ENCODE measurements around the gene DAB1. TPM values are rescaled to one million over a fixed set of nuclear protein-coding genes. Genes with fewer than 3 reads are reported as not detected.
A peak's percentile ranks its signal among the peaks of the same experiment; 100 is the strongest.

The DAB1 gene
- total RNA-seq, result under 0.01 TPM

- DNase-seq (ENCODE audit: low read depth in 2 of 3, low spot score in 2 of 3), result no peak
These were observed at the start of gene DAB1 for GRCh38 chr1:57423656-57424211. Gene DAB1, minus strand, starts transcription at chr1:57424060. Its CDS starts 133,030 bp downstream, at chr1:57291030.

- no peak for DNase-seq (ENCODE audit: low read depth in 2 of 3, low spot score in 2 of 3)
These were observed 49.6 kb upstream of the DAB1 start for GRCh38 chr1:57473448-57473847.

GRCh38 chr1:57471995-57472394 lies 48.1 kb upstream of the DAB1 start:
- DNase-seq (ENCODE audit: low read depth in 2 of 3, low spot score in 2 of 3), result no peak

GRCh38 chr1:57470036-57470435 lies 46.2 kb upstream of the DAB1 start:
- DNase-seq (ENCODE audit: low read depth in 2 of 3, low spot score in 2 of 3), result no peak

GRCh38 chr1:57468641-57469523 lies 45.0 kb upstream of the DAB1 start:
- no peak for DNase-seq (ENCODE audit: low read depth in 2 of 3, low spot score in 2 of 3)

GRCh38 chr1:57467830-57468229 lies 44.0 kb upstream of the DAB1 start:
- no peak for DNase-seq (ENCODE audit: low read depth in 2 of 3, low spot score in 2 of 3)

- no peak for DNase-seq (ENCODE audit: low read depth in 2 of 3, low spot score in 2 of 3)
These were observed 40.9 kb upstream of the DAB1 start for GRCh38 chr1:57464756-57465155.

GRCh38 chr1:57463343-57463742 lies 39.5 kb upstream of the DAB1 start:
- DNase-seq (ENCODE audit: low read depth in 2 of 3, low spot score in 2 of 3), result no peak

GRCh38 chr1:57461405-57461804 lies 37.5 kb upstream of the DAB1 start:
- no peak for DNase-seq (ENCODE audit: low read depth in 2 of 3, low spot score in 2 of 3)

- no peak for DNase-seq (ENCODE audit: low read depth in 2 of 3, low spot score in 2 of 3)
These were observed 27.7 kb upstream of the DAB1 start for GRCh38 chr1:57451516-57451915.

GRCh38 chr1:57450981-57451380 lies 27.1 kb upstream of the DAB1 start:
- no peak for DNase-seq (ENCODE audit: low read depth in 2 of 3, low spot score in 2 of 3)

GRCh38 chr1:57447551-57447950 lies 23.7 kb upstream of the DAB1 start:
- no peak for DNase-seq (ENCODE audit: low read depth in 2 of 3, low spot score in 2 of 3)

- DNase-seq (ENCODE audit: low read depth in 2 of 3, low spot score in 2 of 3), result no peak
These were observed 19.1 kb upstream of the DAB1 start for GRCh38 chr1:57443004-57443403.

- DNase-seq (ENCODE audit: low read depth in 2 of 3, low spot score in 2 of 3), result no peak
These were observed 16.2 kb upstream of the DAB1 start for GRCh38 chr1:57440096-57440495.

- DNase-seq (ENCODE audit: low read depth in 2 of 3, low spot score in 2 of 3), result no peak
These were observed 7.5 kb upstream of the DAB1 start for GRCh38 chr1:57431400-57431799.

GRCh38 chr1:57424231-57425027 lies 569 bp upstream of the DAB1 start:
- peak in 2 of 3 donors; percentile 19 to 24 for DNase-seq (ENCODE audit: low read depth in 2 of 3, low spot score in 2 of 3)

GRCh38 chr1:57423135-57423655 lies 665 bp downstream of the DAB1 start:
- no peak for DNase-seq (ENCODE audit: low read depth in 2 of 3, low spot score in 2 of 3)

GRCh38 chr1:57422271-57423134 lies 1.4 kb downstream of the DAB1 start:
- peak in 1 of 3 donors; percentile 31 for DNase-seq (ENCODE audit: low read depth in 2 of 3, low spot score in 2 of 3)

GRCh38 chr1:57421806-57422205 lies 2.1 kb downstream of the DAB1 start:
- no peak for DNase-seq (ENCODE audit: low read depth in 2 of 3, low spot score in 2 of 3)

All from hematopoietic multipotent progenitor cell (in vitro differentiated cells).